Gastrocnemius medialis (tissue), 4 donors: ENCODE results near the gene MARK2.

Experiments used
- CTCF ChIP-seq, 5 experiments: fragments of 450-650 bp in 3 of 5; fragments of 200-600 bp in 2 of 5; sonication (generic) in 2 of 5; IDR thresholded peaks in 4 of 5; conservative IDR thresholded peaks in 1 of 5; 1 replicate in 4 of 5; 2 replicates in 1 of 5; pipeline ENCODE4 v1.5.1; 2016 to 2019; ENCODE audit warnings: antibody characterized with exemption in 5 of 5, mild to moderate bottlenecking in 3 of 5, moderate library complexity in 3 of 5
- POLR2A ChIP-seq, 2 donors: fragments of 450-650 bp; IDR thresholded peaks; one replicate each; pipeline ENCODE4 v1.6.1; 2017; ENCODE audit warnings: antibody characterized with exemption in 2 of 2, mild to moderate bottlenecking in 2 of 2, moderate library complexity in 2 of 2

- no peak for TF ChIP-seq POLR2A (IDR thresholded peaks at IDR 0.05)
- no peak for TF ChIP-seq CTCF (IDR thresholded peaks at IDR 0.05 in 4 of 5, conservative IDR thresholded peaks at IDR 0.05 in 1 of 5)
Measured at GRCh38 chr11:63804259-63804658, 34.7 kb upstream of the MARK2 start.
